IMR-90 (cell line): ENCODE measurements around the gene FGR. TPM values are rescaled to one million over a fixed set of nuclear protein-coding genes. Genes with fewer than 3 reads are reported as not detected.
A peak's percentile ranks its signal among the peaks of the same experiment; 100 is the strongest.
"Not testable (repeated sequence)": the region's sequence is repeated elsewhere in the genome, so short reads cannot be mapped to it uniquely, and the experiment has no call there.

ENCODE experiments used
- ATAC-seq: fragments of 200-7000 bp; cut with Tn5 transposase; 2 replicates; pipeline ENCODE4 v1.9.1; 2020; ENCODE audit warnings: low read depth, mild to moderate bottlenecking, moderate library complexity
- BruUV-seq: library from RNA; stranded (reverse); fragments of 400-500 nt; replicated peaks from 2 replicates; lab custom pipeline; 2021; lab: Mats Ljungman, UMichigan
- CTCF ChIA-PET: fragments of 300-600 bp; formaldehyde crosslinking; extraction: SDS; loops from one replicate; lab custom pipeline; 2021; ENCODE audit warnings: antibody characterized with exemption; lab: Yijun Ruan, JAX
- POLR2A ChIA-PET: fragments of 300-600 bp; sonication (Branson Sonifier 250); formaldehyde crosslinking; loops from one replicate; lab custom pipeline; 2022; ENCODE audit warnings: antibody characterized with exemption; ENCODE audit not compliant: unreplicated experiment; lab: Charles Lee
- DNase-seq: peaks from one replicate; pipeline ENCODE4 v3.0.0; 2013
- H2AFZ ChIP-seq: replicated peaks from 2 replicates; pipeline ENCODE3; 2013; ENCODE audit warnings: low read length, mild to moderate bottlenecking; ENCODE audit not compliant: poor library complexity
- H2AK5ac ChIP-seq: 2 replicates; pipeline ENCODE4 v1.6.1; 2013; ENCODE audit warnings: low read depth, low read length, inconsistent platforms
- H2AK9ac ChIP-seq: replicated peaks from 2 replicates; pipeline ENCODE3; 2013; ENCODE audit warnings: mild to moderate bottlenecking, low read depth, low read length, moderate library complexity; ENCODE audit not compliant: poor library complexity
- H2BK120ac ChIP-seq: 2 replicates; pipeline ENCODE4 v1.6.1; 2013; ENCODE audit warnings: low read depth, low read length, inconsistent platforms
- H2BK15ac ChIP-seq: 3 replicates; pipeline ENCODE4 v1.6.1; 2013; ENCODE audit warnings: low read depth, low read length, inconsistent platforms
- H2BK20ac ChIP-seq: 2 replicates; pipeline ENCODE4 v1.6.1; 2013; ENCODE audit warnings: low read depth, mild to moderate bottlenecking, inconsistent platforms, low read length, moderate library complexity
- H2BK5ac ChIP-seq: 2 replicates; pipeline ENCODE4 v1.6.1; 2013; ENCODE audit warnings: mild to moderate bottlenecking, low read depth, low read length, inconsistent platforms; ENCODE audit not compliant: poor library complexity, severe bottlenecking
- H3K14ac ChIP-seq: replicated peaks from 2 replicates; pipeline ENCODE4 v1.6.1; 2013; ENCODE audit warnings: low read depth, low read length, inconsistent platforms
- H3K18ac ChIP-seq: 2 replicates; pipeline ENCODE4 v1.6.1; 2013; ENCODE audit warnings: low read depth, low read length, control low read depth
- H3K23ac ChIP-seq: 2 replicates; pipeline ENCODE4 v1.6.1; 2013; ENCODE audit warnings: low read depth, low read length, inconsistent platforms
- H3K27ac ChIP-seq: 2 replicates; pipeline ENCODE4 v1.5.1; 2013; ENCODE audit warnings: mild to moderate bottlenecking, control low read depth, low read length; ENCODE audit not compliant: insufficient read depth
- H3K27me3 ChIP-seq: 2 replicates; pipeline ENCODE4 v1.6.1; 2013; ENCODE audit warnings: low read length; ENCODE audit not compliant: control insufficient read depth, insufficient read depth
- H3K36me3 ChIP-seq: 2 replicates; pipeline ENCODE4 v1.6.1; 2013; ENCODE audit warnings: low read length, mixed read lengths; ENCODE audit not compliant: control insufficient read depth, insufficient read depth
- H3K4ac ChIP-seq: 2 replicates; pipeline ENCODE4 v1.6.1; 2013; ENCODE audit warnings: low read depth, low read length, inconsistent platforms
- H3K4me1 ChIP-seq: 2 replicates; pipeline ENCODE4 v1.6.1; 2013; ENCODE audit warnings: low read length, mixed read lengths; ENCODE audit not compliant: control insufficient read depth, insufficient read depth
- H3K4me2 ChIP-seq: 2 replicates; pipeline ENCODE4 v1.6.1; 2013; ENCODE audit warnings: low read depth, mild to moderate bottlenecking, control low read depth, low read length, moderate library complexity
- H3K4me3 ChIP-seq: 2 replicates; pipeline ENCODE4 v1.5.1; 2013; ENCODE audit warnings: low read depth, mild to moderate bottlenecking, control low read depth, low read length, moderate library complexity; ENCODE audit not compliant: insufficient read depth
- H3K56ac ChIP-seq: 2 replicates; pipeline ENCODE4 v1.6.1; 2013; ENCODE audit warnings: low read length, inconsistent platforms; ENCODE audit not compliant: insufficient read depth; ENCODE audit errors: extremely low read depth
- H3K79me1 ChIP-seq, 2 experiments: 2 replicates each; pipeline ENCODE4 v1.6.1; 2013; ENCODE audit warnings: low read length in 2 of 2, inconsistent platforms in 1 of 2, low read depth in 1 of 2
- H3K9ac ChIP-seq: 2 replicates; pipeline ENCODE4 v1.6.1; 2013; ENCODE audit warnings: low read depth, low read length, control low read depth
- H3K9me1 ChIP-seq: 2 replicates; pipeline ENCODE4 v1.6.1; 2013; ENCODE audit warnings: low read length, inconsistent platforms; ENCODE audit not compliant: insufficient read depth
- H3K9me3 ChIP-seq: 2 replicates; pipeline ENCODE4 v1.6.1; 2013; ENCODE audit warnings: low read length; ENCODE audit not compliant: control insufficient read depth, insufficient read depth
- H4K20me1 ChIP-seq: 2 replicates; pipeline ENCODE4 v1.6.1; 2013; ENCODE audit warnings: low read length, inconsistent platforms; ENCODE audit not compliant: insufficient read depth
- H4K5ac ChIP-seq: 2 replicates; pipeline ENCODE4 v1.6.1; 2013; ENCODE audit warnings: mild to moderate bottlenecking, low read depth, low read length, control low read depth
- H4K8ac ChIP-seq, 2 experiments: 2 replicates each; pipeline ENCODE4 v1.6.1; 2013; ENCODE audit warnings: low read depth in 2 of 2, low read length in 2 of 2, control low read depth in 1 of 2, inconsistent platforms in 1 of 2
- H4K91ac ChIP-seq: 2 replicates; pipeline ENCODE4 v1.6.1; 2013; ENCODE audit warnings: low read depth, low read length, inconsistent platforms; ENCODE audit not compliant: insufficient read depth
- USF2 ChIP-seq: fragments of 150-350 bp; IDR thresholded peaks from 2 replicates; pipeline ENCODE4 v1.6.1; 2017; ENCODE audit warnings: mild to moderate bottlenecking, antibody characterized with exemption, low read length, low read depth
- WGBS, 2 experiments: methylation state at CpG; one replicate each; pipeline versions ENCODE4 v1.1.5 to v1.1.7; 2013; ENCODE audit warnings: missing lambda C conversion rate in 2 of 2; ENCODE audit not compliant: insufficient read length in 1 of 2; ENCODE audit errors: extremely low coverage in 2 of 2; 5-methylcytosine and 5-hydroxymethylcytosine counted together
- dilution Hi-C: fragments of 300-500 bp; cut with HindIII; formaldehyde crosslinking; loops from one replicate; pipeline ENCODE4 v1.14.3; 2018; ENCODE audit warnings: low sequenced_read_pairs; ENCODE audit not compliant: unreplicated experiment
- in situ Hi-C: fragments of 300-500 bp; cut with MboI; formaldehyde crosslinking; loops from 3 replicates; pipeline ENCODE4 v1.14.3; 2019; ENCODE audit warnings: low sequenced_read_pairs, inconsistent platforms, mixed read lengths
- intact Hi-C: fragments of 100-400 bp; cut with micrococcal nuclease; formaldehyde crosslinking; loops from 2 replicates; pipeline ENCODE4 v1.10.0; 2022
- polyA plus RNA-seq, 3 experiments: library from polyadenylated mRNA; depleted of rRNA; stranded (reverse); fragments of >200 nt; gene quantifications; 2 replicates each; pipeline ENCODE4 v1.2.3, GENCODE V29; 2012; ENCODE audit warnings: low replicate concordance in 1 of 3
- total RNA-seq: library from RNA; depleted of rRNA; stranded (reverse); fragments of >200 nt; gene quantifications from 2 replicates; pipeline ENCODE4 v1.2.3, GENCODE V29; 2012

The FGR gene
- total and polyA plus RNA-seq, 2 of the 4 experiments (the other 2 are of a cell fraction): not detected

- H4K8ac ChIP-seq: no peak overlapping the region
- no peak overlapping the region for H3K27ac ChIP-seq
- POLR2A ChIA-PET: no interaction called here
- no peak overlapping the region for H3K18ac ChIP-seq
- H3K23ac ChIP-seq: no peak overlapping the region
- no peaks in the 10 kb centered on the region for H3K4me1 ChIP-seq
- H3K79me1 ChIP-seq: no peaks in the 10 kb centered on the region
- intact Hi-C loops (no loop called here), dilution Hi-C loops (no loop called here), in situ Hi-C loops (no loop called here)
- no peak overlapping the region for H2AK5ac ChIP-seq
- peak; percentile 58 for DNase-seq
- no peak overlapping the region for H2BK5ac ChIP-seq
- H3K27me3 ChIP-seq: peaks cover 18% of the 10 kb centered on the region
- CTCF ChIA-PET: interaction anchor here (1.8 kb wide), 1 partner anchor 14 kb away, joined by 5 read pairs; no protein-coding TSS in a partner anchor
- no peak for TF ChIP-seq USF2
- no peak overlapping the region for H2BK15ac ChIP-seq
- no peak overlapping the region for H2BK20ac ChIP-seq
- H3K36me3 ChIP-seq: no peaks in the 10 kb centered on the region
- no peak overlapping the region for H3K9ac ChIP-seq
- WGBS, 2 experiments: 6% methylated on average over 3 of the region's 7 CpGs; no CpG with 5 or more reads in 1 of the 2 experiments
- H3K14ac ChIP-seq: no peak overlapping the region
- no peak overlapping the region for H2BK120ac ChIP-seq
- H3K9me3 ChIP-seq: no peaks in the 10 kb centered on the region
- no peak overlapping the region for H3K4ac ChIP-seq
- no peak overlapping the region for H3K4me3 ChIP-seq
- no peaks in the 10 kb centered on the region for H4K20me1 ChIP-seq
- H2AK9ac ChIP-seq: no peak overlapping the region
- H2AFZ ChIP-seq: peak overlapping the region; percentile 54
- H3K9me1 ChIP-seq: no peaks in the 10 kb centered on the region; the same call in 1 of the 2 replicates
- no TSS peak for BruUV-seq
- no peak overlapping the region for H3K4me2 ChIP-seq
- no peak overlapping the region for H4K5ac ChIP-seq
- H4K91ac ChIP-seq: no peak overlapping the region
- no peak for ATAC-seq
- no peak overlapping the region for H3K56ac ChIP-seq
These were observed 13.7 kb downstream of the FGR start for GRCh38 chr1:27621051-27621920.

GRCh38 chr1:27619782-27620438 is 15.1 kb downstream of the FGR start:
- H2AK5ac ChIP-seq, in situ Hi-C loops, H2AK9ac ChIP-seq, H3K18ac ChIP-seq, H3K9me1 ChIP-seq, H3K56ac ChIP-seq, DNase-seq, H3K14ac ChIP-seq, H3K9me3 ChIP-seq, H3K36me3 ChIP-seq, H4K5ac ChIP-seq, H3K79me1 ChIP-seq, H2BK15ac ChIP-seq, H3K4me1 ChIP-seq, H2BK120ac ChIP-seq, H2BK20ac ChIP-seq, intact Hi-C loops, ATAC-seq, BruUV-seq, H3K27ac ChIP-seq, H3K9ac ChIP-seq, POLR2A ChIA-PET, H3K4me2 ChIP-seq, H3K4me3 ChIP-seq, H3K4ac ChIP-seq, H2BK5ac ChIP-seq, dilution Hi-C loops, H4K20me1 ChIP-seq, H4K8ac ChIP-seq, H3K23ac ChIP-seq, H4K91ac ChIP-seq: not testable (repeated sequence)
- H2AFZ ChIP-seq: peak overlapping the region; percentile 33
- WGBS, 2 experiments: 100% methylated on average over 1 of the region's 7 CpGs; no CpG with 5 or more reads in 1 of the 2 experiments
- peaks cover 21% of the 10 kb centered on the region for H3K27me3 ChIP-seq
- CTCF ChIA-PET: interaction anchor here (1.7 kb wide), 1 partner anchor 11 kb away, joined by 3 read pairs; no protein-coding TSS in a partner anchor
